HG02642 (cell line): ENCODE results near the gene IL2RG.

Experiments
- ATAC-seq: cut with Tn5 transposase; IDR thresholded peaks from one replicate; pipeline ENCODE4 v1.9.1; 2021; ENCODE audit warnings: mild to moderate bottlenecking; ENCODE audit not compliant: unreplicated experiment, poor library complexity

IL2RG gene

GRCh38 chrX:71111141-71111843, at the start of gene IL2RG:
IL2RG (minus strand) TSS chrX:71111577; CDS start chrX:71111539, 38 bp downstream.
- peak; percentile 93 for ATAC-seq

DNA sequence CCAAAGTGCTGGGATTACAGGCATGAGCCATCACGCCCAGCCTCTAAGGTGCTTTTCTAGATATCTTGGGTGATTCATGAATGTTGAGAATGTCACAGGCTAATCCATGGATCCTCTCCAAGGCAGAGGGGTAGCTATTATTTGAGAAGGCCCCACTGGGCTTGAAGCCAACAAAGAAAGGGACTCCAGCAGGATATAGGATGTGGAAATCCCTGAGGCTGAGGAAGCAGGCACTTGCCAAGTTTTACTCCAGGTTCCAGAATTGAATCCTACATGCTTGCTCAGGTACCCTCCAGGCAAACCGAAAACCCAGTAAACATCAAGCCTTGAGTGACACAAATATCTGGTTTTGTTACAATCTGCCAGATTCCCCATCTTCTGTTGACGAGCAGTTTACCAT, 49.1 kb upstream of the IL2RG start:
- ATAC-seq = no peak

GRCh38 chrX:71159335-71159734, 48.0 kb upstream of the IL2RG start:
- no peak for ATAC-seq

DNA sequence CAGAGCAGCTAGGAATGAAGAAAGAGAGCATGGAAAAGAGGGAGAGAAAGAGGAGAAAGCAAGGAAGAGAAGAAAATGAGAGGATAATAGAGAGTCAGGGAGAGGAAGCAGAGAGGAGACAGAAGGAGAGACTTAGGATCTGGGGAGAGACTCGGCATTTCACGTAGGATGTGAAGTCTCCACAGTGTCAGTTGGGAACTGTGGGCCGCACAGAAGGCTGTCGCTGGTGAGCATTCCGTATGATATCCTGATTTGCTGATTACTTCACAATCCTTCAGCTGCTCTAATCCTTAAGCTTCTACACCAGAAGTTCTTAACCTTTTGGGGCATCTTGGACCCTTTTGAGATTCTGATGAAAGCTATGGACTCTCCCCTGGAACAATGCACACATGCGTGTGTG, 47.2 kb upstream of the IL2RG start:
- no peak for ATAC-seq

DNA sequence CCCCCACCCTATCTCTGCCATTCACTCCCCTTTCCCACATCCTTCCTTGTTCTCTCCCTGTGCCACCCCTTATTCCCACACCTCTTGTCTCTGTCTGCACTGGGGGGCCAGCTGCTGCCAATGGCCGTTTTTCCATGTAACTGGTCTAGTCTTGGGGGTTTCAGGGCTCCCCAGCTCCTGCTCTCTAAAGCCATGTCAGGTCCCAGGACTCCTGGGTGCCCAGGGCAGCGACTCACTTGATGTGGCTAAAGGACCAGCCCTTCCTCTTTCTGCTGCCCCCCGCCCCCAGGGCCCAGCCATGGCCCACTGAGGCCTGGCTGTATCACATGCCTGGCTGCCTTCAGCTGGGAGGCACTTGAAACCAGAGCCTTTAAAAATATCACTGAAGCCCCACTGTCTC, 43.3 kb upstream of the IL2RG start:
- no peak for ATAC-seq

DNA sequence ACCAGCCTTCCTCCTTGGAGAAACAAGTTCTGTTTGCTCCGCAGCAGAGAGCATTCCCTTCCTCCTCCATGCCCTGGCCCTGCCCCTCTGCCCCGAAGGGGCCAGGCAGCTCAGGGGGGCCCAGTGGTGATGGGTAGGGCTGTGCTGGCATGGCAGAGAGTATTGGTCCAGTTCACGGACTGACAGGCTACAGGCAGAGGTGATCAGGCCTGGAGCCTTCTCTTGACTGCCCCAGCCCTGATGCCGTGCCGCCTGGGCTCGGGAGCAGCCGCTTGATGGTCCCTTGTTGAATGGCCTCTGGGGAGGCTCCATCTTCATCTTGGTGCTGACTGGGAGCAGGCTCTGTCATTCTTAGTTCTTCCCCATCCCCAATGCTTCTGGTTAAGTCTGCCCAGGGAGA, 42.8 kb upstream of the IL2RG start:
- no peak for ATAC-seq

DNA sequence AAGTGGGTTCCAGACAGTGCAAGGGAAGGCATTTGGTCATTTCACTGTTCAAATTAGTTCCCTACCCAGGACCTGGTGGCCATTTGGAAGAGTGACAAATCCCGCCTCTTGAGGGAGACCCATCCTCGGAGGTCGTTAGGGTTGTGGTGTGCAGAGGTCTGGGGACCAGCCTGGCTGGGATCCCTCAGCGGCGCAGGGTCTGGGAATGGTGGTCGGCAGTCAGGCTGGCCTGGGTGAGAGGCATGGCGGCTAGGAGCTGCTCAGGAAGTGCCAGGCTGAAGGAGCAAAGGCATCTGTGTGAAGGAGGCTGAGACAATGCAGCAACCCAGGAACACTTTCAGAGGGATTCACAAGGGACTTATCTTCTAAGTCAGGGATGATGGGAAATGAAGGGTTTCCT, 40.0 kb upstream of the IL2RG start:
- no peak for ATAC-seq

- ATAC-seq = no peak
These were observed 36.9 kb upstream of the IL2RG start for GRCh38 chrX:71148278-71148663.

- ATAC-seq = no peak
These were observed 36.3 kb upstream of the IL2RG start for GRCh38 chrX:71147496-71148277.

DNA sequence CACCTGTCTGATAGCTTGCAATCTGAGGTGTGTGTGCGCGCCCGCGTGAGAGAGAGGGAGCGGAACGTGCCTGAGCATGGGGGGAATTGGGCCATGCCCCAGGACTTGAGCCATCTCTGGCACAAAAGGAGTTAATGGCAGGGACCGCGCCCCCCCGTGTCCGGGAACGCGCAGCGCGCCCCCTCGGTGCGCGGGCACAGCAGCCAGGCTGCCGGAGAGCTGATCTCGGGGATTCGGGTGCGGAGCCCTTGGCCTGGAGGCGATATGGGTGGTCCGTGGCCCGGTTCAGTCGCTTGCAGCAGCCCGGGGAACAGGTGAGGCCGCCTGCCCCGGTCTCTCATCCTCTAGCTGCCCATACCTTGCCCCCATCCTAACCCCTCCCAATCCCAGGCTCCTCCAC, 33.3 kb upstream of the IL2RG start, which contains the start of gene NLGN3:
Gene NLGN3, plus strand, starts transcription at position 191 of the 400 bp plus-strand sequence. CDS start 2,909 bp downstream, outside the sequence.
- no peak for ATAC-seq

- ATAC-seq = no peak
These were observed 32.1 kb upstream of the IL2RG start for GRCh38 chrX:71143508-71143907.

- no peak for ATAC-seq
These were observed 29.1 kb upstream of the IL2RG start for GRCh38 chrX:71140440-71140839.

DNA sequence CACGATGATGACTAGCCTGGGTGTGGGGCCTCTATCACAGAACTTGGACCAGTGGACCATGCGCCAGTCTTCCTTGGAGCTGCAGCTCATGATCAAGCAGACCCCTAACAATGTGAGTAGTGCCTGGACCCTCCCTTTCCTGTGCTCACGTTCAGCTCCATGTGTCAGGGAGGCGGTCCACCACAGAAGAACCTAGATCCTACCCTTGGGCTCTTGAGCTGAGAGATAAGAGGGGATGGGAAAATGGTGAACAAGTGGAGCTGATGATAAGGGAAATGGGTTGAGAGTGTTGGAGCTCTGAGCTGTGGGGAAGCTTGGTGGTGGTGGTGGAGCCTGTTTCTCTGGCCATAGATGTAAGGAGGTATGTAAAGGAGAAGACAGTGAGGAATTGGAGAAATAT, 20.1 kb upstream of the IL2RG start:
- no peak for ATAC-seq

- ATAC-seq = peak; percentile 70
These were observed 17.8 kb upstream of the IL2RG start for GRCh38 chrX:71128915-71129765.

- no peak for ATAC-seq
These were observed 16.9 kb upstream of the IL2RG start for GRCh38 chrX:71128166-71128833.

DNA sequence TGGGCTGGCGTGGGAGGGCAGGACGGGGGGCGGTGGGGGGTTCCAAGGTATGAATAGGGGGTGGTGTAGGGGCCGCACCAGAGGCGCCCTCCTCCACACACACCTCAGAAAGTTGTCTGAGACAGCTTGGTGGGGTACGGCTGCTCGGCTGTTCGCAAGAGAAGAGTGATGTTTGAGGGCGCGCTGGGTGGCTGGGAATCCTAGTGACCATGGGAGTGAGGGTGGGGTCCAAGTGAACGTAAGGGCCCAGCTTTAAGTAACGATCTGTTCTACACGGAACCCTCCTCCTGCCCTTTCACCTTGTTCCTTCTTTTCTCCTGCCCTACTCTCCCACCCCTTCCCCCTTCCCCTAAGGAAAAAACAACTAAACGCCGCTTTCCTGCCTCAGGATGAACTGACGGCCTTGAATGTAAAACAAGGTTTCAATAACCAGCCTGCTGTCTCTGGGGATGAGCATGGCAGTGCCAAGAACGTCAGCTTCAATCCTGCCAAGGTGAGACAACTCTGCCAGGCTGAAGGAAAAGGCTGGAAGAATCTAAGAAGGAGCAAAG, 7.7 kb upstream of the IL2RG start:
- ATAC-seq = peak; percentile 7

GRCh38 chrX:71118032-71118984, 6.9 kb upstream of the IL2RG start, which contains the start of gene MED12:
MED12 (plus strand) TSS chrX:71118596; CDS start chrX:71118755, 159 bp downstream.
- peak; percentile 94 for ATAC-seq

DNA sequence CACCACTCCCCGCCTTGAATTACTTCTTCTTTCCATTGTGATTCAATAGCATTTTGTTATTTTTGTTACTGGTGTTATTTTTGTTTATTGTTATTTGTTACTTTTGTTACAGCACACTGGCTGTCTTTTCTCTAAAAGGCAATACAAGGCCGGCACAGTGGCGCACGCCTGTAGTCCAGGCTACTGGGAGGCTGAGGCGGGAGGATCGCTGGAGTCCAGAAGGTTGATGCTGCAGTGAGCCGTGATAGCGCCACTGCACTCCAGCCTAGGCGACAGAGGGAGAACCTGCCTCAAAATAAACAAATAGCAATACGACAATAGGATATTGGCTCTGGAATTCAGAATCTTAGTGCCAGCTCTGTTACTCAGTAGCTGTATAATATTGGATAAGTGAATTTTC, 6.0 kb upstream of the IL2RG start:
- ATAC-seq = no peak

DNA sequence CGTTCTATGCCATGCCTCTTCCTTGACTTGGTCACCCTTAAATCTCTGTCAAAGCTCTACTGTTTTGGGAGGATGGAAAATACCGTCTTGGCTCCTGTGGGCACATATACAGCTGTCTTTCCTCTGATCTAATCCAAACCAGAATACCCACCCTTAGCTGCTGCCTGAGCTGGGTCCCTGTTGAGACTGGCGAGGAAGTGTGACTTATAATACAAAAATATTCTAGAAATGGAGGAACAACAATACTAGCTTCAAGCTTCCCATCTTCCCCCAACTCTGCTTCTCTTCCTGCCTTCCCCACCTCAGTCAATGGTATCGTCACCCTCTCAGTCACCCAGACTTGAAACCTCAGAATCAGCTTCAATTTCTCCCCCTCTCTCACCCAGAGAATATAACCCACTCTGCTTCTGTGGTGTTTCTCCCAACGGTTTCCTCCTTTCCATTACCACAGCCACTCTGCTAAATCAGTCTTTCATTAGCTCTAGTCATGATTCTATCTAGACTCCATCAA, 599 bp upstream of the IL2RG start:
- ATAC-seq = peak; percentile 34
